Esophagus squamous epithelium (tissue), 4 donors: ENCODE measurements around the gene GUCA2A.

Source experiments
- POLR2A ChIP-seq, 4 donors: fragments of 450-650 bp; IDR thresholded peaks; one replicate each; pipeline ENCODE4 v1.6.1; 2017; ENCODE audit warnings: antibody characterized with exemption in 4 of 4, mild to moderate bottlenecking in 4 of 4, moderate library complexity in 3 of 4
- TF ChIP-seq, protein P1 (sequence below), 6 experiments: fragments of 450-650 bp in 4 of 6; fragments of 200-600 bp in 2 of 6; sonication (generic) in 2 of 6; IDR thresholded peaks; one replicate each; pipeline ENCODE4 v1.5.1; 2016 to 2019; ENCODE audit warnings: antibody characterized with exemption in 6 of 6, mild to moderate bottlenecking in 4 of 6, moderate library complexity in 4 of 6

- TF ChIP-seq POLR2A (IDR thresholded peaks at IDR 0.05), result no peak
- TF ChIP-seq, protein P1, sequence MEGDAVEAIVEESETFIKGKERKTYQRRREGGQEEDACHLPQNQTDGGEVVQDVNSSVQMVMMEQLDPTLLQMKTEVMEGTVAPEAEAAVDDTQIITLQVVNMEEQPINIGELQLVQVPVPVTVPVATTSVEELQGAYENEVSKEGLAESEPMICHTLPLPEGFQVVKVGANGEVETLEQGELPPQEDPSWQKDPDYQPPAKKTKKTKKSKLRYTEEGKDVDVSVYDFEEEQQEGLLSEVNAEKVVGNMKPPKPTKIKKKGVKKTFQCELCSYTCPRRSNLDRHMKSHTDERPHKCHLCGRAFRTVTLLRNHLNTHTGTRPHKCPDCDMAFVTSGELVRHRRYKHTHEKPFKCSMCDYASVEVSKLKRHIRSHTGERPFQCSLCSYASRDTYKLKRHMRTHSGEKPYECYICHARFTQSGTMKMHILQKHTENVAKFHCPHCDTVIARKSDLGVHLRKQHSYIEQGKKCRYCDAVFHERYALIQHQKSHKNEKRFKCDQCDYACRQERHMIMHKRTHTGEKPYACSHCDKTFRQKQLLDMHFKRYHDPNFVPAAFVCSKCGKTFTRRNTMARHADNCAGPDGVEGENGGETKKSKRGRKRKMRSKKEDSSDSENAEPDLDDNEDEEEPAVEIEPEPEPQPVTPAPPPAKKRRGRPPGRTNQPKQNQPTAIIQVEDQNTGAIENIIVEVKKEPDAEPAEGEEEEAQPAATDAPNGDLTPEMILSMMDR (IDR thresholded peaks at IDR 0.05), result no peak
These were observed 39.0 kb downstream of the GUCA2A start for GRCh38 chr1:42125552-42125951.
